Stomach (tissue), 4 donors: ENCODE measurements around the gene SULT1B1.

ENCODE experiments used
- CTCF ChIP-seq, 7 experiments: fragments of 450-650 bp in 4 of 7; fragments of 200-600 bp in 3 of 7; sonication (generic) in 3 of 7; IDR thresholded peaks; one replicate each; pipeline ENCODE4 v1.5.1; 2016 to 2019; ENCODE audit warnings: antibody characterized with exemption in 7 of 7, control low read depth in 2 of 7, mild to moderate bottlenecking in 1 of 7
- EP300 ChIP-seq: sonication (generic); formaldehyde crosslinking; IDR thresholded peaks from one replicate; pipeline ENCODE4 v1.6.1; 2017; ENCODE audit warnings: antibody characterized with exemption
- POLR2AphosphoS5 ChIP-seq, 3 donors: sonication (generic); formaldehyde crosslinking; IDR thresholded peaks; one replicate each; pipeline ENCODE4 v1.6.1; 2016; ENCODE audit warnings: antibody characterized with exemption in 3 of 3

GRCh38 chr4:69765751-69766150, 5.3 kb upstream of the SULT1B1 start:
- no peak for TF ChIP-seq CTCF (IDR thresholded peaks at IDR 0.05)
- TF ChIP-seq POLR2AphosphoS5 (IDR thresholded peaks at IDR 0.05), result no peak
- TF ChIP-seq EP300, result no peak
